GM19240 (cell line): Measurements from ENCODE around the gene PSPN.
"Not testable (repeated sequence)": the region's sequence is repeated elsewhere in the genome, so short reads cannot be mapped to it uniquely, and the experiment has no call there.

Source experiments
- DNase-seq: peaks from one replicate; pipeline ENCODE4 v3.0.0; 2011; ENCODE audit warnings: low spot score; ENCODE audit not compliant: insufficient read length

The PSPN gene

GRCh38 chr19:6373813-6374108 lies 2.0 kb downstream of the PSPN start:
- no peak for DNase-seq

- peak; percentile 90 for DNase-seq
Measured at GRCh38 chr19:6373096-6373812, 2.5 kb downstream of the PSPN start.

GRCh38 chr19:6372594-6373095 lies 3.1 kb downstream of the PSPN start, which contains the start of gene ALKBH7:
ALKBH7 (plus strand) TSS chr19:6372794; CDS start chr19:6372821, 27 bp downstream.
- DNase-seq, result peak; percentile 86

DNA sequence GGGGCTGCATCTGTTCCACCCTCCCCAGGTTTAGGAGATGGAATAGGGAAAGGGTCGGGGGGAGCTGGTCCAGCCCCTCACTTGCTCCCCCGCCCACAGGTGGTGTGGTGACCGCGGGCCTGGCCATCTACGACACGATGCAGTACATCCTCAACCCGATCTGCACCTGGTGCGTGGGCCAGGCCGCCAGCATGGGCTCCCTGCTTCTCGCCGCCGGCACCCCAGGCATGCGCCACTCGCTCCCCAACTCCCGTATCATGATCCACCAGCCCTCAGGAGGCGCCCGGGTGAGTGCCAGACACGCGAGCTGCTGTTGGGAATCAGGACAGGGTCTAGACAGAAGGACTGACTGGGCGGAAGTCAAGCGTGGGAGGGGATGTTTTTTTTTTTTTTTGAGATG lies 11.4 kb downstream of the PSPN start:
- DNase-seq, result no peak

GRCh38 chr19:6362351-6362801 lies 13.4 kb downstream of the PSPN start:
- no peak for DNase-seq

DNA sequence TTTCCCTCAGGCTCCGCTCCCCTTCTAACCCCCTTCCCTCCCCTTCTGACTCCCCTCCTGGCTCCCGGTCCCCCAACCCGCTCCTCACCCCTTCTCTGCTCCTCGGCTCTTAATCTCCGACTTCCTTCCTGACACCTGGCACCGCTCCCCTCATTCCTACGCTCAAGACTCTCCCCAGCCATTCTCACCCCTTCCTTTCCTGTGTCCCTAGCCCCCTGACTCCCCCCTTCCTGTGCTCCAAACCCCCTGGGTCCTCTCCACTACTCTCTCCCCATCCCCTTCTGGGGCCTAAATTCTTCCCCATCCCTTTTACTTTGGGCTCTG lies 13.7 kb downstream of the PSPN start:
- no peak for DNase-seq

- not testable (repeated sequence) for DNase-seq
Measured at GRCh38 chr19:6360857-6361216, 14.9 kb downstream of the PSPN start.

DNA sequence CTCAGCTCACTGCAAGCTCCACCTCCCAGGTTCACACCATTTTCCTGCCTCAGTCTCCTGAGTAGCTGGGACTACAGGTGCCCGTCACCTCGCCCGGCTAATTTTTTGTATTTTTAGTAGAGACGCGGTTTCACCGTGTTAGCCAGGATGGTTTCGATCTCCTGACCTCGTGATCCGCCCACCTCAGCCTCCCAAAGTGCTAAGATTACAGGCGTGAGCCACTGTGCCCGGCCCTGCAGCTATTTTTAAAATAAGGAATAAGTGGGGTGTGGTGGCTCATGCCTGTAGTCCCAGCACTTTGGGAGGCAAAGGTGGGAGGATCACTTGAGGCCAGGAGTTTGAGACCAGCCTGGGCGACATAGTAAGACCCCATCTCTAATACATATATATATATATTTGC lies 15.3 kb downstream of the PSPN start:
- DNase-seq, result not testable (repeated sequence)

- DNase-seq, result no peak
Measured at GRCh38 chr19:6359568-6360341, 16.0 kb downstream of the PSPN start.

DNA sequence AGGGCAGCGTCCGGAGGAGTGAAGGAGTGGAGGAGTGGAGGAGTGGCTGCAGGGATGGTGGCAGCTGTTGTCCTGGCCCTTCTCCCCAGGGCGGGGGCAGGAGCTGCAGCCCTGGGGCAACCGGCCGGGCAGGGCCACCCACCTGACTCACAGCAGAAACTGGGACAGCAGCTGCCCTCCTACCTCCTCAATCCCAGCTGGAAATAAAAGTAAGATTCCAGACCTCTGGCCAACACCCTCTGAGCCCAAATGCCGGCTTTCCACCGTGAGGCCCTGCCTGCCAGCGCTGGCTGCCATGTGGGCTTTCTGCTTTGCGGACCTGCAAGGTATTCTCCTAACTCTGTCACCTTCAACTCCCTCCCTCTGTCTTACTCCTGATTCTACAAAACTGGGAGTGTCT lies 17.7 kb downstream of the PSPN start:
- no peak for DNase-seq

GRCh38 chr19:6357174-6357573 lies 18.6 kb downstream of the PSPN start:
- DNase-seq, result no peak

DNA sequence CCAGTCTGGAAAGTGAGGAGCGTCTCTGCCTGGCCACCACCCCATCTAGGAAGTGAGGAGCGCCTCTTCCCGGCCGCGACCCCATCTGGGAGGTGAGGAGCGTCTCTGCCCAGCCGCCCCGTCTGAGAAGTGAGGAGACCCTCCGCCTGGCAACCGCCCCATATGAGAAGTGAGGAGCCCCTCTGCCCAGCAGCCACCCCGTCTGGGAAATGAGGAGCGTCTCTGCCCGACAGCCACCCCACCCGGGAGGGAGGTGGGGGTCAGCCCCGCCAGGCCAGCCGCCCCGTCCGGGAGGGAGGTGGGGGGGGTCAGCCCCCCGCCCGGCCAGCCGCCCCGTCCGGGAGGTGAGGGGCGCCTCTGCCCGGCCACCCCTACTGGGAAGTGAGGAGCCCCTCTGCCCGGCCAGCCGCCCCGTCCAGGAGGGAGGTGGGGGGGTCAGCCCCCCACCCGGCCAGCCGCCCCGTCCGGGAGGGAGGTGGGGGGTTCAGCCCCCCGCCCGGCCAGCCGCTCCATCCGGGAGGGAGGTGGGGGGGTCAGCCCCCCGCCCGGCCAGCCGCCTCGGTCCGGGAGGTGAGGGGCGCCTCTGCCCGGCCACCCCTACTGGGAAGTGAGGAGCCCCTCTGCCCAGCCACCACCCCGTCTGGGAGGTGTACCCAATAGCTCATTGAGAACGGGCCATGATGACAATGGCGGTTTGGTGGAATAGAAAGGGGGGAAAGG lies 20.3 kb downstream of the PSPN start:
- DNase-seq, result not testable (repeated sequence)

- DNase-seq, result no peak
Measured at GRCh38 chr19:6354098-6354674, 21.5 kb downstream of the PSPN start.

DNA sequence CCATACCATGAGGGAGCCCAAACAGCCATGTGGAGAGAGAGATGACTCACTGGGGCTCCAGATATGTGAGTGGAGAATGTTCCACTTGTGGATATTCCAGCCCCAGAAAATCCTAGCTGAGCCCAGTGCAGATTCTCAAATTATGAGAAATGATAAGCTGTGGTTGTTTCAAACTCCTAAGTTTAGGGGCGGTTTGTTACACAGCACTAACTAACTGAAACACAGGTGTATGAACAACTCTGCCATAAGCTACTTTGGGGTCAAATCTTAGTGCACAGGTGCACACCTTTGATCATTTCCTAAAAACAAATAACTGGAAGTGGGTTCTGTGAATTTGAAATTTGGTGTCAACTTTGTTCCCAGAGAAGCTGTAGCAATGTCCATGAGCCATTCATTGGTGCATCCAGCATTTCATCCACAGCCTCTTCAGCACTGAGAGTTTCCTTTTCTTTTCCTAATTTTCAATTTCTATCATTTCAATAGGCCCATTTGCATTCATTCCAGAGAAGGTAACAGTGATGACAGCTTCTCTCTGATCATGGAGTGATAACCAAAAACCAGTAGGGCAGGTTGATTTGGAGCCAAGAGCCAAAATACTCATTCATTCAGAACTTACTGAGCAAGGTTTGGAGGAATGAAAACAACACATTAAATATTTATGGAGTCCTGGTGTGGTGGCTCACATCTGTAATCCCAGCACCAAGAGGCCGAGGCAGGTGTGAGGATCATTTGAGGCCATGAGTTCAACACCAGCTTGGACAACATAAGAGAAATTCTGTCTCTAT lies 23.2 kb downstream of the PSPN start:
- DNase-seq, result no peak

GRCh38 chr19:6350688-6351087 lies 25.0 kb downstream of the PSPN start:
- no peak for DNase-seq

- DNase-seq, result not testable (repeated sequence)
Measured at GRCh38 chr19:6349271-6349670, 26.5 kb downstream of the PSPN start.

GRCh38 chr19:6343462-6343861 lies 32.3 kb downstream of the PSPN start:
- no peak for DNase-seq

DNA sequence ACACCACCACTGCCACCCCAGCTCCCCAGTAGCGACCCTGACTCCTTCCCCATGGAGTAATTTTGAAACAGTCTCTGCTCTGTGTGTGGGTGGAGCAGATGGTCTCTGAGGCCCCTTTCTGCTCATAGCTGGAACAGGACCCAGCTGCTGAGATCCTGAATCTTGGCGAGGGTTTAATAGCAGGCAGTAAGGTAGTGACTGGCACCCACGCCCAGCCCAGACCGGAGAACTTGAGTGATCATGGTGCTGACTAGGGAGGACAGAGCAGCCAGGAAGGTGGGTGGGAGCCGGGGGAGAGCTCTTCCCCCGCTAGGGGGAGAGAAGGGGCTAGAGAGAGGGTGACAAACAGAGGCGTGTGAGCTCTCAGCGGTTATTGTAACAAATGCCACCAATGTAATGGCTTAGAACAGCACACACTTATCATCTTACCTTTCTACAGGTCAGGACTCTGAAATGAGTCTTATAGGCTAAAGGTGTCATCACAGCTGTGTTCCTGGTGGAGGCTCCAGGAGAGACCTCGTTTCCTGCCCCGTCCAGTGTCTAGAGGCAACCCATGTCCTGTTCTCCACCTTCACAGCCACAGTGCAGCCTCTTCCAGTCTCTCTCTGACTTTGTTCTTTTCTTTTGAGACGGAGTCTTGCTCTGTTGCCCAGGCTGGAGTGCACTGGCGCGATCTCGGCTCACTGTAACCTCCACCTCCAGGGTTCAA lies 35.1 kb downstream of the PSPN start:
- no peak for DNase-seq

GRCh38 chr19:6334490-6335285 lies 41.0 kb downstream of the PSPN start:
- DNase-seq, result no peak

GRCh38 chr19:6333439-6333838 lies 42.3 kb downstream of the PSPN start, which contains the start of gene ACER1:
ACER1 (minus strand) TSS chr19:6333612; CDS start chr19:6333551, 61 bp downstream.
- DNase-seq, result no peak
